ENCODE results near the gene TSPAN33.
"Not testable (repeated sequence)": the region's sequence is repeated elsewhere in the genome, so short reads cannot be mapped to it uniquely, and the experiment has no call there.

Gene TSPAN33

GRCh38 chr7:129170441-129171021, 26.0 kb downstream of the TSPAN33 start:
- no peak for DNase-seq

- DNase-seq = not testable (repeated sequence)
These were observed 29.4 kb downstream of the TSPAN33 start for GRCh38 chr7:129173861-129174260.

GRCh38 chr7:129176916-129177710, 32.6 kb downstream of the TSPAN33 start:
- no peak for DNase-seq

- no peak for DNase-seq
These were observed 40.6 kb downstream of the TSPAN33 start for GRCh38 chr7:129184981-129185670.

- DNase-seq = no peak
These were observed 42.3 kb downstream of the TSPAN33 start for GRCh38 chr7:129186749-129187260.

- no peak for DNase-seq
These were observed 43.3 kb downstream of the TSPAN33 start for GRCh38 chr7:129187681-129188371.

GRCh38 chr7:129188372-129188891, 43.9 kb downstream of the TSPAN33 start, which contains the start of gene SMO:
TSS of gene SMO (plus strand) at chr7:129188633. CDS start at chr7:129189152, 519 bp downstream.
- no peak for DNase-seq

GRCh38 chr7:129188892-129189660, 44.6 kb downstream of the TSPAN33 start:
- DNase-seq = no peak

GRCh38 chr7:129189661-129190310, 45.3 kb downstream of the TSPAN33 start:
- no peak for DNase-seq

GRCh38 chr7:129191272-129191671, 46.8 kb downstream of the TSPAN33 start:
- no peak for DNase-seq

- DNase-seq = no peak
These were observed 49.4 kb downstream of the TSPAN33 start for GRCh38 chr7:129193892-129194291.

GRCh38 chr7:129197771-129198170, 53.3 kb downstream of the TSPAN33 start:
- no peak for DNase-seq

GRCh38 chr7:129199406-129199805, 54.9 kb downstream of the TSPAN33 start:
- no peak for DNase-seq

GRCh38 chr7:129202058-129202777, 57.7 kb downstream of the TSPAN33 start:
- DNase-seq = no peak

- no peak for DNase-seq
These were observed 58.7 kb downstream of the TSPAN33 start for GRCh38 chr7:129203050-129203741.

- no peak for DNase-seq
These were observed 60.8 kb downstream of the TSPAN33 start for GRCh38 chr7:129205126-129205818.

GRCh38 chr7:129205987-129206785, 61.7 kb downstream of the TSPAN33 start:
- no peak for DNase-seq

- DNase-seq = no peak
These were observed 64.2 kb downstream of the TSPAN33 start for GRCh38 chr7:129208667-129209066.
